ENCODE measurements around the gene RHCG. TPM values are rescaled to one million over a fixed set of nuclear protein-coding genes. Genes with fewer than 3 reads are reported as not detected.
A peak's percentile ranks its signal among the peaks of the same experiment; 100 is the strongest.
"Not testable (repeated sequence)": the region's sequence is repeated elsewhere in the genome, so short reads cannot be mapped to it uniquely, and the experiment has no call there.

RHCG gene
- total RNA-seq, 2 donors from 2014 or later = not detected

DNA sequence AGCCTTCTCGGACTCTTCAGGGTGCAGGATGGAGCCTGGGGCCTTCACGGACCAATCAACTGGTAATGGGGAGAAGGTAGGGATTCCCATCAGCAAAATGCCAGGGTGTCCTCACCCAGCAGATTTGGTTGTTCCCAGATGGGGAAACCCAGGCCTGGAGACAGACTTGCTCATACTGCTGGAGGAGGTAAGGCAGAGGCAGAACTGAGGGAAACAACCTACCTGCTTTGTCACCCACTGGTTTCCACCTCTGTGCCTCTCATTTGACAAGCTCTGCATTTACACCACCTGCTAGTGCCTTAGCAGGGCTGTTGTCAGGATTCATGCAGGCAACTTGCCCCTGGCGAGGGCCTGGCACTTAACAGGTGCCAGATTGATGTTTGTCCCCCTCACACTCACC, 15.9 kb downstream of the RHCG start:
- H3K27me3 Mint-ChIP-seq (ENCODE audit: low read depth) = peaks cover 32% of the 10 kb centered on the region

DNA sequence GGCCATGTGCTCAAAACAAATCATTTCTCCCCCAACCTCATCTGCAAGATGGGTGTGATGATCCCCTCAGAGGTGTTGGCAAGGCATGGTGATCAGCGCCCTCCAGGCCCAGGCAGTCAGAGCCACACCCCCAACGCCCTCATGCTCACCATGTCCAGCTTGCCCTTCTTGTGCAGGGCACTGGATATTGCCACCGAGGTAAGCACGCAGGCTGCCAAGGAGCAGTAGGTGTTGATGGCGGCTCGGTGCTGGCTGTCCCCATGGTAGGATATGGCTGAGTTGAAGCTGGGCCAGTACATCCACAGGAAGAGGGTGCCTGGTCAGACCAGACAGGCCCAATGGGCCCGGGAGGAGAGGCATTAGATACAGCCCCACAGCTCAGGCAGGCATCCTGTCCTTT, 17.2 kb downstream of the RHCG start:
- Mint-ChIP-seq H3K36me3 (ENCODE audit: insufficient read depth in 2 of 2) (no peaks in the 10 kb centered on the region), H3K27ac (no peak overlapping the region)
- no peak for ATAC-seq (replicated peaks in 1 of 2)

More for the DNA sequence above, 15.9 kb downstream of the RHCG start:
- H3K9me3 Mint-ChIP-seq = no peaks in the 10 kb centered on the region
- ATAC-seq (replicated peaks in 1 of 2) (no peak), DNase-seq (no peak)
- no peak overlapping the region for H3K4me3 Mint-ChIP-seq
- no peaks in the 10 kb centered on the region for H3K36me3 Mint-ChIP-seq (ENCODE audit: insufficient read depth in 2 of 2)
- no peaks in the 10 kb centered on the region for H3K4me1 Mint-ChIP-seq (ENCODE audit: low read depth)
- H3K27ac Mint-ChIP-seq = no peak overlapping the region

DNA sequence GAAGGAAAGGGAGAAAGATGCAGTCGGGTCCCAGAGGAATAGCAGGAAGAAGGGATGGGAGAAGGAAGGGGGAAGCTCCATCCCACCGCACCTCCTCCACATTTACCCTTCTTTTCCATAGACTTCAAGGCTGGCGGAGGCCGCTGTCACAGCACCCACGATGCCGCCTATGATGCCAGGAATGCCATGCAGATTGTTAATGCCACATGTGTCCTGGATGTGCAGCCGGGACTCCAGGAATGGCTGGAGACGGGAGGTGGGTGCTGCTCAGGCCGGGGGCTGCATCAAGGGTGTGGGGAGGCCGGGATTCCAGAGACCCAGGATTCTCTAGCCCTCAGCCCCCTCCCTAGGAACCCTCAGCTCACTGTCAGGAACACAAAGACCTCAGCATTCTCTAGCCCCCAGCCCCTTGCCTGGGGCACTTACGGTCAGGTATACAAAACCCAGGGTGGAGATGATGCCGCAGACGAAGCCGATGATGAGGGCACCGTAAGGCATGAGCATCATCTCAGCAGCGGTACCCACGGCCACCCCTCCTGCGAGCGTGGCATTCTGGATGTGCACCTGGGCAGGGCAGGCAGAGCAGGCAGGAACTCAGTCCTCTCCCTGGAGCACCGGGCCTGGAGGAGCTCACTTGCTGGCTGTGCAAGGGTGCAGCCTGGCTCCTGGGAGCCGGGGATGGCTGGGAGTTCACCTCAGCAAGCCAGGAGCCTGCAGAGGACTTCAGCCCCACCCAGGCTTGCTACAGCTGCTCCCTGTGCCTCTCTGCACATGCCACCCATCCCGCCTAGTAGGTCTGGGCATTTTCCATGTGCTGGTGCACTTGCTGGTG, 18.8 kb downstream of the RHCG start:
- DNase-seq (no peak), ATAC-seq (replicated peaks in 1 of 2) (no peak)
- H3K36me3 Mint-ChIP-seq (ENCODE audit: insufficient read depth in 2 of 2) = no peaks in the 10 kb centered on the region
- H3K4me3 Mint-ChIP-seq = no peak overlapping the region
- no peaks in the 10 kb centered on the region for H3K4me1 Mint-ChIP-seq (ENCODE audit: low read depth)
- H3K9me3 Mint-ChIP-seq = peaks cover 0 to 1% of the 10 kb centered on the region in 2 donors
- peaks cover 21% of the 10 kb centered on the region for H3K27me3 Mint-ChIP-seq (ENCODE audit: low read depth)
- no peak overlapping the region for H3K27ac Mint-ChIP-seq

More for the DNA sequence above, 17.2 kb downstream of the RHCG start:
- no peaks in the 10 kb centered on the region for H3K4me1 Mint-ChIP-seq (ENCODE audit: low read depth)
- no peak for DNase-seq
- H3K9me3 Mint-ChIP-seq = peaks cover 0 to 1% of the 10 kb centered on the region in 2 donors
- H3K27me3 Mint-ChIP-seq (ENCODE audit: low read depth) = peaks cover 25% of the 10 kb centered on the region
- no peak overlapping the region for H3K4me3 Mint-ChIP-seq

DNA sequence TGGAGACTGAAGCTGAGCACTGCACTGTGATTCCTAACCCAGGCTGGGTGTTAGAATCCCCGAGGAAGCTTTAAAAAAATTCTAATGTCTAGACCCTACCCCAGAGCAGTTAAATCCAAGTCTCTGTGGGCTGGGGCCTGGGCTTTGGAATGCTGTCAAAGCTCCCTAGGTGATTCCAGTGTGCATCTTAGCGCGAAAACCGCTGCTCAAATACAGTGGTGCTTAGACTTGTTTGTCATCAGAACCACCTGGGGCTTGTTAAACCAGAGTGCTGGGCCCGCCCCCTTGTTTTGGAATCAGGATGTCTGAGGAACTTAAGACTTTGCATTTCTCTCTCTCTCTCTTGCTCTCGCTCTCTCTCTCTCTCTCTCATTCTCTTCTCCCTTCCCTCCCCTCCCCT, 20.7 kb downstream of the RHCG start:
- Mint-ChIP-seq H3K4me1 (ENCODE audit: low read depth) (no peaks in the 10 kb centered on the region), H3K27ac (no peak overlapping the region), H3K36me3 (ENCODE audit: insufficient read depth in 2 of 2) (no peaks in the 10 kb centered on the region), H3K27me3 (ENCODE audit: low read depth) (peaks cover 19% of the 10 kb centered on the region), H3K9me3 (peaks cover 0 to 1% of the 10 kb centered on the region in 2 donors), H3K4me3 (no peak overlapping the region)
- ATAC-seq (replicated peaks in 1 of 2) (no peak), DNase-seq (no peak)

DNA sequence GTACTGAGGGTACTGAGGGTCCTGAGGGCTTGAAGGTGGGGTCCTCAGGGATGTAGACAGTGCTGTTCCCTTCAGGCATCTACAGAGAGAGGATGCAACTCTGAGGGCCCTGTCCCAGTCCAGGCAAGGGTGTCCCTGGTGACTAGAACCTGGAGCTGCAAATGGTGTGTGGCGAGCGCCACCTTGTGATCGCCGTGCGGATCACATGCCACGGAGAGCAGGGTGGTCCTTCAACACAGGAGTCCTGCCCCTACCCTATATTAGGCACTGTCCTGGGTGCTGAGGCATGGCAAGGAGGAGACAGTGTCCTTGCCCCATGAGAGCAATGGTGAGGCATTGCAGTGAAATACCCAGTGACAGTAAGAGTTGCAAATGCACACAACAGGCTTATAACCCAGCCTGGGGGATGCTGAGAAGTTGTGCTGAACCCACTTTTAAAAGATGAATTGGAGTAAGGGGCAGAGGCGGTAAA, 23.6 kb downstream of the RHCG start:
- no peak overlapping the region for H3K27ac Mint-ChIP-seq
- H3K4me3 Mint-ChIP-seq = no peak overlapping the region
- H3K36me3 Mint-ChIP-seq (ENCODE audit: insufficient read depth in 2 of 2) = no peaks in the 10 kb centered on the region
- peaks cover 0 to 1% of the 10 kb centered on the region in 2 donors for H3K9me3 Mint-ChIP-seq
- peaks cover 21% of the 10 kb centered on the region for H3K27me3 Mint-ChIP-seq (ENCODE audit: low read depth)
- peak; percentile 59 to 68 for DNase-seq
- ATAC-seq (replicated peaks in 1 of 2) = peak; percentile 79
- no peaks in the 10 kb centered on the region for H3K4me1 Mint-ChIP-seq (ENCODE audit: low read depth)

DNA sequence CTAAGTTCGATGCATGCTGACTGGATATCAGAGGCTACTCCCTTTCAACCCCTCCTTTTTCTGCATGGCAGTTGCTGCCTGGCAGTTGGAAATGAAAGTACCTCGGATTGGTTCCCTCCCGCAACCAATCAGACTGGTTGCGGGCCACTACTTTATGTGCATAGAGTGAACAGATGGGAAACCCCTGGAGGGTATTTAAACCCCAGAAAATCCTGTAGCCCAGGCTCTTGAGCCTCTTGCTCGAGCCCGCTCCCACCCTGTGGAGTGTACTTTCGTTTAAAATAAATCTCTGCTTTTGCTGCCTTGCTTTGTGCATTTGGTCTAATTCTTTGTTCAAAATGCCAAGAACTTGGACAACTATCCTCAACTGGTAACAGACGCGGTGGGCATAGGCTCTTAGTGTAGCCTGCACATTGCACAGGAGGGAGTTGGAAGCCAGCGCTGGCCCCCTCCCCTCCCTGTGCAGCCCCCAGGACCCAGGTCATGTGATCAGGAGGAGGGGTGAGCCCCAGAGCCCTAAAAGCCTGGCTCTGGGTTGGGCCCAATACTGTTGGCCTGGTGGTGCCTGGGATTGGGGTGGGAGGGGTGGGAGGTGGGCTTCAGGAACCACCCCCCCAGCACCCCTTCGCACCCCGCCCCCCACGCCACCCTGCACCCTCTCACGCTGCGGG, 26.8 kb downstream of the RHCG start:
- no peak for ATAC-seq (replicated peaks in 1 of 2)
- H3K4me1 Mint-ChIP-seq (ENCODE audit: low read depth) = no peaks in the 10 kb centered on the region
- H3K4me3 Mint-ChIP-seq = no peak overlapping the region

DNA sequence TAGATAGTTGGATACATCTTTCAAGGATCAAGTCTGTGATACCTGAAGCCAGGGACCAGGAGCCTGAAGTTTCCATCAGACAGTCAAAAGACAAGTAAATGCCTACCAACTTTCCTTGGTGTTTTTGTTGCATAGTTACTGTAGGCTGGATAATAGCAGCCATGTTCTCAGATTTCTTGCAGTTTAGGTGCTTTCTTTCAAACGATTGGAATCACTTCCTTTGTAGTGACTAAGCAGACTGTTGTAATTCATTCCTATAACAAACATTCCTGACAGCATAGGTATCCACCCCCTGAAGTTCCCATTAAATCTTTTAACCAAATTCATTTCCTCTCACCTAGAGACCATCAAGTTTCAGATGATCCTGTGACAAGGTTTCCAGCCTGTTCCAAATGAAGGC, 27.6 kb downstream of the RHCG start:
- H3K36me3 Mint-ChIP-seq (ENCODE audit: insufficient read depth in 2 of 2); H3K27ac Mint-ChIP-seq; H3K4me3 Mint-ChIP-seq; H3K4me1 Mint-ChIP-seq (ENCODE audit: low read depth); H3K9me3 Mint-ChIP-seq; DNase-seq; ATAC-seq (replicated peaks in 1 of 2): not testable (repeated sequence)
- H3K27me3 Mint-ChIP-seq (ENCODE audit: low read depth) = peaks cover 21% of the 10 kb centered on the region

More for the DNA sequence above, 26.8 kb downstream of the RHCG start:
- peaks cover 0 to 1% of the 10 kb centered on the region in 2 donors for H3K9me3 Mint-ChIP-seq
- DNase-seq = no peak
- H3K36me3 Mint-ChIP-seq (ENCODE audit: insufficient read depth in 2 of 2) = no peaks in the 10 kb centered on the region
- no peak overlapping the region for H3K27ac Mint-ChIP-seq
- H3K27me3 Mint-ChIP-seq (ENCODE audit: low read depth) = peaks cover 21% of the 10 kb centered on the region

DNA sequence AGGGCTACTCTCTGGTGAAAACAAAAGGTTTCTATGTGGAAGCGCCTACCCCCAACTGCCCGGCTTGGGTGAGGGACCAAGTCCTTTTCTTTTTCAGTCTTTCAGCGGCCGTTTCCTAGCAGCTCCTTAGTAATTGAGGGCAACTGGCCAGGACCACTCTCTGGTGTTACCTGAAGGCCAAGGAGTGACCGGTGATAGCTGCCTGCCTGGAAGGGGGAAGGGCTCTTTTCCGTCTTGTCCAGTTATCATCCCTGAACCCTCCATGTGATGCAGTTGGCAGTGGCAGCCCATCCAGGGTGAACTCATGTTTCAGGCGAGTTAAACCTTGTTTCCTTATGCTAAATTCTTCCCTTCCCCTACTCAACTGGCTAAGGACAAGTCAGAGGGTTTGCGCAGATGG, 33.3 kb downstream of the RHCG start:
- H3K27ac Mint-ChIP-seq = no peak overlapping the region
- H3K4me1 Mint-ChIP-seq (ENCODE audit: low read depth) = no peaks in the 10 kb centered on the region
- H3K4me3 Mint-ChIP-seq = no peak overlapping the region
- no peaks in the 10 kb centered on the region for H3K36me3 Mint-ChIP-seq (ENCODE audit: insufficient read depth in 2 of 2)
- DNase-seq = no peak
- no peak for ATAC-seq (replicated peaks in 1 of 2)
- H3K9me3 Mint-ChIP-seq = no peaks in the 10 kb centered on the region
- H3K27me3 Mint-ChIP-seq (ENCODE audit: low read depth) = peaks cover 9% of the 10 kb centered on the region

DNA sequence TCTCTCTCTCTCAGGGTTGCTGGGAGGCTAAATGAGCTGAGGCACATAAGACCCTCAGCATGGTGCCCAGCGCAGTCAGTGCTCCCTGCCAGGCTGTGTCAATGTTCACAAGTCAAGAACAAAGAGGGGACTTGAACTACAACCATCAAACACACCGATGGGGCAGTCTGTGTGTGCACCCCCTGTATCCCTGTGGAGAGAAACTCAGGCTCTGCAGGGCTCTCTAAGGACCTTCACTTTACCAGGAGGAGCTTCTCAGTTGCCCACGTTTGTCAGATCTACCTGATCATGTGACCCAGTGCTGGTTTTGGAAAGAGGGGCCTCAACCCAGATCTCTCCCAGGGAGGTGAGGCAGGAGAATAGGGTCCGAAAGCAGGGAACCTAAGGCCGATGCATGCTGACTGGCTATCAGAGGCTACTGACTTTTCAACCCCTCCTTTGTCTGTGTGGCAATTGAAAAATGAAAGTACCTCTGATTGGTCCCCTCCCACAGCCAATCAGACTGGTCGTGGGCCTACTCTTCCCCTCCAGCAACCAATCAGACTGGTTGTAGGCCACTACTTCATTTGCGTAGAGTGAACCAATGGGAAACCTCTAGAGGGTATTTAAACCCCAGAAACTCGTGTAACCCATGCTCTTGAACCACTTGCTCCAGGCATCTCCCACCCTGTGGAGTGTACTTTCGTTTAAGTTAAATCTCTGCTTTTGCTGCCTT, 34.0 kb downstream of the RHCG start:
- DNase-seq (no peak), ATAC-seq (replicated peaks in 1 of 2) (peak in 1 of 2 donors; percentile 35)
- Mint-ChIP-seq H3K4me1 (ENCODE audit: low read depth) (no peaks in the 10 kb centered on the region), H3K4me3 (no peak overlapping the region), H3K27ac (no peak overlapping the region), H3K9me3 (no peaks in the 10 kb centered on the region), H3K27me3 (ENCODE audit: low read depth) (peaks cover 9% of the 10 kb centered on the region), H3K36me3 (ENCODE audit: insufficient read depth in 2 of 2) (no peaks in the 10 kb centered on the region)

DNA sequence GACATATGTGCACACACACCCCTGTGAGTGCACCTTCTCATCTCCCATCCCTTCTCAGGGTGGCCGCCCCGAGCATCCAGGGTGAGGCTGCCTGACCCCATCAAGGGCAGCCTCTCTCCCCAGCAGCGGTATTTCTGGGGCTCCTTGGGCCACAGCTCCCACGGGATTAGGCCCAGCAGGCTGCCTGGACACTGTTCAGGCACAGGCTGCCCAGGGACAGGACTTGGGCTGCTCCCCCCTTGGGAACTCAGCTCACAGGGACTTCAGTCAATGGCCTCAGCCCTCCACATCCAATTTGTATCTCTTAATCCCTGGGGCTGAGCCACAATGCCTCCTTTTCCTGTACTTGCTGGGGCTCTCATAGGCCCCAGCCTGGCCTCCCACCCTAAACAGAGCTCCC, 35.0 kb downstream of the RHCG start:
- H3K27me3 Mint-ChIP-seq (ENCODE audit: low read depth) = peaks cover 9% of the 10 kb centered on the region
- ATAC-seq (replicated peaks in 1 of 2) (no peak), DNase-seq (no peak)
- no peak overlapping the region for H3K4me3 Mint-ChIP-seq
- H3K4me1 Mint-ChIP-seq (ENCODE audit: low read depth) = no peaks in the 10 kb centered on the region
- H3K36me3 Mint-ChIP-seq (ENCODE audit: insufficient read depth in 2 of 2) = peaks cover 0 to 2% of the 10 kb centered on the region in 2 donors
- H3K27ac Mint-ChIP-seq = no peak overlapping the region
- peaks cover 0 to 3% of the 10 kb centered on the region in 2 donors for H3K9me3 Mint-ChIP-seq

DNA sequence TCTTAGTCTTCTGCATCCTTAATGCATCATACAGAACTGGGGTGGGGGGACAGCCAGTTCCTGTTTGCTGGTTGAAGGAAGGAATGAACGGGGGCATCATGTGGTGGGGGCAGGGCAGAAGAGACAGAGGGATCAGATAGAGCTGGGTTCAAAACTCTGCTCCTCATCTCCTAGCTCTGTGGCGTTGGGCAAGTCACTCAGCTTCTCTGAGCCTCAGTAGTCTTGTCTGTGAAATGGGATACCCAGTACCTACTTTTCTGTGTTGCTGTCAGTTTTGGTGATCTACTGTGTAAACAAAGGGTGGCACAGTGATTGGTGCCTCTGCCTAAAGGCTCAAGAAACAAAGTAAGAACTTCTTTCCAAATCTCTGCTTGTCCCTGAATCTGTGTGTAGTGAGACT, 36.3 kb downstream of the RHCG start:
- no peak for ATAC-seq (replicated peaks in 1 of 2)
- peaks cover 0 to 3% of the 10 kb centered on the region in 2 donors for H3K9me3 Mint-ChIP-seq
- no peak overlapping the region for H3K27ac Mint-ChIP-seq

DNA sequence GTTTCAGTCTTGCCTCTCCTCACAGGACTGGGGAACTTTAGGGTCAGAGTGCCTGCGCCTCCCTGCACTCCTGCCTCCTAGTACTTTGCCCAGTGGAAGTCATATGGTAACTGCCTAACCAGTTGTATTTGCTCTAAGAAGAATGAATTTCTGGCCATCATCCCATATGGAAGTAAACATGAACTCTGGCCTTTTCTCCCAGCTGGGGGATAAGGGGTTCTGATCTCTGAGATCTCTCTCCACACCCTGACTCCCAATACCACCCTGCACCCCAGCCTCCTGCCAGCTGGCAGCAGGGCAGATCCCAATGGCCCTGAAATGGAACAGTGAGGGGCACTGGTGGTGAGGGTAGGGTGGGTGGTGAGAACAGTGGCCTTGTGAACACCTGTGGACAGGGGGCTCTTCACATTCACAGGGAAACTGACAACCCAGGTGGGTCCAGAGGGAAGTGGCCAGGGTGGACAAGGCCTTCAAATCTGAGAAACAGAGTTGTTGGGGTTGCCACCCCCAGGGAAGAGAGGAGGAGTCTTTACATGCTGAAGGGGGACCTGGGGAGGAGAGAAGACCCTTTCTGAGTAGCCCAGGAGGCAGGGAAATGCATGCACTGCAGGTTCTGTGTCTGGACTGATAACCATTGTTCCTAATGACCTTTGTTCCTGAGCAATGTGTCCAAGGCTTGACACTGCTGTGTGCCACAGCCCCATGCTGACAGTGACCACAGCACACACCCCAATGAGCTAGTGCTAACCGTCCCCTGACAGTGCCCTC, 36.9 kb downstream of the RHCG start:
- no peak for ATAC-seq (replicated peaks in 1 of 2)
- no peak overlapping the region for H3K27ac Mint-ChIP-seq

More for the DNA sequence above, 36.3 kb downstream of the RHCG start:
- Mint-ChIP-seq H3K27me3 (ENCODE audit: low read depth) (peaks cover 9% of the 10 kb centered on the region), H3K4me1 (ENCODE audit: low read depth) (no peaks in the 10 kb centered on the region), H3K4me3 (no peak overlapping the region), H3K36me3 (ENCODE audit: insufficient read depth in 2 of 2) (peaks cover 0 to 2% of the 10 kb centered on the region in 2 donors)
- DNase-seq = no peak

More for the DNA sequence above, 36.9 kb downstream of the RHCG start:
- peaks cover 0 to 3% of the 10 kb centered on the region in 2 donors for H3K9me3 Mint-ChIP-seq
- DNase-seq = no peak
- peaks cover 9% of the 10 kb centered on the region for H3K27me3 Mint-ChIP-seq (ENCODE audit: low read depth)
- peaks cover 0 to 2% of the 10 kb centered on the region in 2 donors for H3K36me3 Mint-ChIP-seq (ENCODE audit: insufficient read depth in 2 of 2)
- H3K4me1 Mint-ChIP-seq (ENCODE audit: low read depth) = no peaks in the 10 kb centered on the region
- no peak overlapping the region for H3K4me3 Mint-ChIP-seq

Data from activated T-cell treated with anti-CD3 and anti-CD28 coated beads, Interleukin-2, amount 50 U/mL, for 72 hours (primary cell).